Measurements from ENCODE around the gene SLC35D1.

GRCh38 chr1:66981679-66982078 is 72.3 kb downstream of the SLC35D1 start:
- TF ChIP-seq, protein P1, sequence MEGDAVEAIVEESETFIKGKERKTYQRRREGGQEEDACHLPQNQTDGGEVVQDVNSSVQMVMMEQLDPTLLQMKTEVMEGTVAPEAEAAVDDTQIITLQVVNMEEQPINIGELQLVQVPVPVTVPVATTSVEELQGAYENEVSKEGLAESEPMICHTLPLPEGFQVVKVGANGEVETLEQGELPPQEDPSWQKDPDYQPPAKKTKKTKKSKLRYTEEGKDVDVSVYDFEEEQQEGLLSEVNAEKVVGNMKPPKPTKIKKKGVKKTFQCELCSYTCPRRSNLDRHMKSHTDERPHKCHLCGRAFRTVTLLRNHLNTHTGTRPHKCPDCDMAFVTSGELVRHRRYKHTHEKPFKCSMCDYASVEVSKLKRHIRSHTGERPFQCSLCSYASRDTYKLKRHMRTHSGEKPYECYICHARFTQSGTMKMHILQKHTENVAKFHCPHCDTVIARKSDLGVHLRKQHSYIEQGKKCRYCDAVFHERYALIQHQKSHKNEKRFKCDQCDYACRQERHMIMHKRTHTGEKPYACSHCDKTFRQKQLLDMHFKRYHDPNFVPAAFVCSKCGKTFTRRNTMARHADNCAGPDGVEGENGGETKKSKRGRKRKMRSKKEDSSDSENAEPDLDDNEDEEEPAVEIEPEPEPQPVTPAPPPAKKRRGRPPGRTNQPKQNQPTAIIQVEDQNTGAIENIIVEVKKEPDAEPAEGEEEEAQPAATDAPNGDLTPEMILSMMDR (conservative IDR thresholded peaks at IDR 0.05; ENCODE audit: low read depth, low read length): no peak
- no peak for TF ChIP-seq EZH2 (IDR thresholded peaks at IDR 0.05; ENCODE audit: borderline replicate concordance, low read depth, low read length, poor library complexity, severe bottlenecking)

All from A673 (cell line).